NCI-H128 (cell line): Measurements from ENCODE around the gene PPP2R5A.
"Not testable (repeated sequence)": the region's sequence is repeated elsewhere in the genome, so short reads cannot be mapped to it uniquely, and the experiment has no call there.

Experiments
- DNase-seq: peaks from one replicate; lab custom pipeline; 2025; ENCODE audit not compliant: unreplicated experiment; lab: John Stamatoyannopoulos, UW

Gene PPP2R5A

DNA sequence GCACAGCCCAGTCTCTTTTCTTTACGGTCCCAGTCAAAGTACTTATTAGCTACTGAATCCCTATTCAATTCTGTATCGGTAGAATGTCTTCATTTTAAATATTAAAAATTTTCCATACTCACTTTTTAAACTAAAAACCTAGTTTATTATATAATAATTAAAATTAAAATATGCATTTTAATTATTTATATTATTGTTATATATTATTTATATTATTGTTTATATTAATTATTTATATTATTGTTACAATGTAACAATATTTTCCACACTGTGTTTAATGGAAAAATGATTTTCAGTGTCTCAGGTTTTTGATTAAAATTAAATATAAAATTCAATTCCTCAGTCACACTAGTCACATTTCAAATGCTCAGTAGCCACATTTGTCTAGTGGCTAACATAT lies 18.2 kb upstream of the PPP2R5A start:
- no peak for DNase-seq

DNA sequence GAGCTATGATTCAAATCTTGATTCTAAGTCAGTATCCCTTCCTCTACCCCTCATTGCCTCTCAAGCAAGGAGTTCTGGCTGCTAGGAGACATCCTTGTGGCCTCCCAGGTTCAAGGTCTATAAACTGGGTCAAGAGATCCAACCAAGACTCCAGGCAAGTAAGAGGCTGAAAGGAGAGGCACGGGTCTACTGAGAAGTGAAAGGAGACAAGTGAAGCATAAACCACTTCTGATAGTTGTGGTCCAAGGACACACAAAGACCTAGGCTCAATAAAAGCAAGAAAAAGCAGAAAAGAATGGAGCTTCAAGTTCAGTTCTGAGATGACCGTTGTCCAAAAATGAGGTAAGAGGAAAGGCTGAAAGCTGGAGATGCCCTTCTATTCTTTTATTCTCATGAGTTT lies 17.8 kb upstream of the PPP2R5A start:
- no peak for DNase-seq

DNA sequence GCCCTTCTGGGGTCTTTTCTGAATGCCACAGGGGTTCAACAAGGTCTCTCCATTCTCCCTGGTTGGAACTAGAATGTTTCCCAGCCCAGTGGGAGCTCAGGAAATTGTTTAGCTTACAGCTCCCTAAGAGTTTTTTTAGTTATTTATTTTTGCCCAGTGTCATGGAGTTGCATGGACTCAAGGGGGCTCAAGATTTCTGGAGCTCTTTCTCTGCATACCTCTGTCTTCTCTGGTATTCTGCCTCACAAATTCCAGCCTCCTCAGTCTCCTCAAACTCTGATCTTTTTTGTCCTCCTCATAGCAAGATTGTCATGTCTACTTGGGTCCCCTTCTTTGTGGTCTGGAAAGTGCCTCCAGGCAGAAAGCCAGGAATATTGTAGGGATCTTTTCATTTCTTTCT lies 15.9 kb upstream of the PPP2R5A start:
- DNase-seq, result no peak

DNA sequence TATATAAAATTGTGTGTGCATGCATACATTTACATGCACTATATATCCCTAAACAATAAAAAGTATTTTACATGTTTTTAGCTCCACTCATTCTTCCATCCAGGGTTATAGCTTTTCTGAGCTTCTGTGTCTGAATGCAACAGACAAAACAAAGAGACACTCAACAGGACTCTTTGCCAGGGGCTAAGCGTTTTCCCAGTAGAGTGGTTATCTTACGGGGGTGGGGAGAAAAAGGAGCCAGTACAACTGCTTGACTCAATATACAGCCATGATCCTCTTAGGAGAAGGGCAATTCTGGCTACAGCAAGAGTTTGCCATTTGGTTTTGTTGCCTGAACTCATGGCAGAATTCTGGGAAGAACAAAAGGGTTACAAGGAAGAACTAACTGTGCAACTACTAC lies 14.6 kb upstream of the PPP2R5A start:
- DNase-seq, result no peak

DNA sequence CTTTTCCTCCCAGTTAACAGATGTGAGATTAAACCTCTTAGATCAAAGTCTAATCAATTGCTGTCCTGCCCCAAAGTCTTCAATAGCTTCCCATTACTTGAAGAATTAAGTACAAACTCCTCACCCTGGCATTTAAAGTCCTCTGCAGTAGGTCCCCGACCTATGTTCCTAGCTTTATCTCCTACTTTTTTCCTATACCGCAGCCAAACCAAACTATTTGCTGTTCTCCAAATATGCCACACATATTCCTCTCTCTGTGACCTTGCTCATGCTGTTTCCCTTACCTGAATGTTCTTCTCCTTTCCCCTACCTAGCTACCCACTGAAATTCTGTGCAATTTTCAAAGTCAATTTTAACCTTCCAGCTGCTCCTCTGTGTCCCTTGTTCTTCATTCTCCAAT lies 14.0 kb upstream of the PPP2R5A start:
- DNase-seq, result no peak

DNA sequence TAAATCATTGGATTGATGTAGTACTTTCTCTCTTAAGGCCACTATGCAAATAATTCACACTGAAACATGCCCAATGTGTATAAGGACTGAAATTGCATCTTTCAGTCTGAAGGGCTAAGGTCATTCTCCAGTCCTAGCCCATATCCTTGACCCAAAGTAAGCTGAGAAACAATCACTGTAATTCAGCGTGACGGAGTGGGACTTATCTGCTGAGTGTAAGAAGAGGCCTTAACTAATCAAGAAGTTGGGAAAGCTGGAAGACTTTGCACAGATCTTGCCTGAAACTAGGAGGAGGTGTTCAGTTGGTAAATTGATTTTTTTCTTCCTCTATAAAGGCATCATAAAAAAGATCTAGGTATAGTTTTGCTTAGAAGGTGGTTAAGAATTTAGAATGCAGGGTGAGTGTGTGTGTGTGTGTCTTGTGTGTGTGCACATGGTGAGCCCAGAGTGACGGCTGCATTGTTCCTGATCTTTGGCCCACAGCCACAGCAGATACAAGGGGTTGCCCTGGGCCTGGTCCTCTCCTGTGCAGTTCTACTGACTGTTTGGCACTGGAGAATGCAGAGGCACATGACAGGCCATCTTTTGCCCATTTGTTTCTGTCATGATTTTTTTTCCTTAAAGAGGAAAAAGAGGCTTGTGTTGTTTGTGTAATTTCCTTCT lies 13.3 kb upstream of the PPP2R5A start:
- no peak for DNase-seq

DNA sequence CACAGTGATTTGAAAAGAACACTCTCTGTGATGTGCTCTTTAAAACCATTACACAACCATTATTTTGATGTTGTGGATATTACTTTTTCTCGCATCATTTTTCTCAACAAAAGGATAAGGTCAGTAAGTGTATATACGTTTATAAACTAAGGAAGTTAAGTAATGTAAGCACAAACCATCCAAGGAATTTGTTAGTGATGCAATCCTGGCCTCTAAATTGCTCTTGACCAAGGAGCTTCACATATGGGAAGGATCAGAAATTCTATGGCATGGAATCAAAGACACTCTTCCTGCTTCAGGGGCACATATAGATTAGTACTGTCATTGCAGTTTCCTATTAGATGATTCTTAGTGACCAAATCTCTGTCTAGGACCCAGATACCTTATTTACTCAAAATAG lies 3.6 kb upstream of the PPP2R5A start:
- DNase-seq, result no peak

DNA sequence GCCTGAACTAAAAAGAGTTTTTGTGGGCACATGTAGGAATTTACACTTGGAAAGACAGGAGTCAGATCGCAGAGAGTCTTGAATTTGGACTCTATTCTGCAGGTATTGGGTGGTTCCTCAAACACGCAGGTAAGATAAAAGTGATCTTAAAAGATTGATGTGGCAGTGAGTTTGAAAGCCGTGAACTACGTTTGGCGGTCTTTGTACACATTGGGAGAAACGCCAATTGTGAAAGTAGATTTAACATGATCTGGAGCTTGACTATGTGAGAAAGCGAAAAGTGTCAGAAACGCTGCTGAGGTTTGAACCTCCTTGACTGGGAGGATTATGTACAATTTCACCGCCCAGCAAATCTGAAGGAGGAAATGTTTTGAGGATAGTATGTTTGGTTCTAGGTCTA lies 1.5 kb upstream of the PPP2R5A start:
- DNase-seq, result no peak

DNA sequence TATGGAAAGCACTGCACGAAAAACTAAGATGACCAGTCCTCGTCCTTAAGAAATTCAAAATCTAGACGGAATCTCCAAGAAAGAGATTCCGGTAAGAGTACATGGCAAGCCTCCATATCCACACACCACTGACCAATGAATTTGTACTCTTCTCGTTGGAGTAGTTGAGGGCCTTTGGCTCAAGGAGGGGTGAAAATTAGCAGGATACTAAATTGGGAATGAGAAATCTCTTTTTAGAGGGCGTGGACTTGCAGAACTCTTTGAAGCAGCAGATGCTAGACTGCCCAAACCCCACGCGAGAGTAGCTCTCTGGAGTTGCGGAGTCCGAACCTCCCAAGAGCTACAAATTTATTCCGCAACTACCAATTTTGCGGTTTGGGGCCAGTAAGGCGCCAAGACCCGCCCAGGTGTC lies 872 bp upstream of the PPP2R5A start:
- no peak for DNase-seq

DNA sequence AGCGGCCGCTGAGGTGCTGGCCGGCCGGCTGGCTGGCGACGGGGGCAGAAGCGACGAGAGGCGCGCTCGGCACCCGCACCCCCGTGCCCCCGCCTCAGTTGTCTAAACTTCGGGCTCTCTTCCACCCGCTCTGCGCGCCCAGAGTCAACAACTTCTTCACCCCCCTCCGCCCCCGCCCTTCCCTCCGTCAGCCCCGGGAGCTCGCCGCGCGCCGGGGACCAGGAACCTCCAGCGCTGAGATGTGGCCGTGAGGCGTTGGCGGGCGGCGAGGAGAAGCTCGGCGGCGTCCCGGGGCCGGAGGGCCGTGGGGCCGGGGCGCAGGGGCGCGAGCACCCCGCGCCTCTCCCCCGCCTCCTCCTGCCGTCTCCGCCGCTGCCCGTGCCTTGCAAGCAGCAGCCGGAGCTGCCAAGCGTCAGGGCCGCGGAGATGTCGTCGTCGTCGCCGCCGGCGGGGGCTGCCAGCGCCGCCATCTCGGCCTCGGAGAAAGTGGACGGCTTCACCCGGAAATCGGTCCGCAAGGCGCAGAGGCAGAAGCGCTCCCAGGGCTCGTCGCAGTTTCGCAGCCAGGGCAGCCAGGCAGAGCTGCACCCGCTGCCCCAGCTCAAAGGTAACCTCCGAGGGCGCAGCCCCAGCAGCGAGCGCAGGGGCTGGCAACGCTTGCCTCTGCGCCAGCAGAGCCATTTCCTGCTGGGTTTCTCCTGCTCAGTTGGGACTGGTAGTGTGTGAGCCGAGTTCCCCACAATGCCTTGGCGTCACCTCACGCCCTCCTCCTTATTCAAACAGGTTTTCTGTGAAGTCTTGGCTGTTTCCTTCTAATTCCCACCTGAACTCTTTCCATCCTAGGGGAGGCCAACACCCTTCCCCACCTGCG lies 710 bp downstream of the PPP2R5A start:
- DNase-seq, result peak; percentile 25

DNA sequence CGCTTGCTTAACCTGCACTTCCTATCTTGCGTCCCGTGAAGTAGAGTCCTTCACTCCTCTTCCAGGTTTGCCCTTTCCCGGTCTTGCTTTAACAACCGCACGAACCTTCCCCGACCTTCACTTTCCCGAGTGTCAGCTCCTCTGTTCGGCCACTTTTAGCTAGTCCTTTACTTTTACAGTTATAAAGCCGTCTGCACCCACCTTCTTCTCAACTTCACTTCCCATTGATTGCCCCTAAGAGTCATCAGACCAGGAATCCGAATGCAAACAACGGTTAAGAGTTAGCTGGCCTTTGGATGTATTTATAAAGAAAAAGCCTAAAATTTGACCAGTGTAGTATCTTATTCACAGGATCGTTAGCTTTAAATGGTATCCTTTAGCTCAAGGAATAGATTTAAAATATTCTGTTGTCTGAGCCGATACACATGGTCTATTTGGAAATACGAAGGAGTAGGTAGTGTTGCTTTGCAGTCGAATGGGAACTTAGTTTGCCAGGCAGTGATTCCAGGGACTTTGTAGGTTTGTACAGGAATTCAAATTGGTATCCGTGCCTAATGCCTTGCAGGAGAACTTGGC lies 1.4 kb downstream of the PPP2R5A start:
- no peak for DNase-seq

DNA sequence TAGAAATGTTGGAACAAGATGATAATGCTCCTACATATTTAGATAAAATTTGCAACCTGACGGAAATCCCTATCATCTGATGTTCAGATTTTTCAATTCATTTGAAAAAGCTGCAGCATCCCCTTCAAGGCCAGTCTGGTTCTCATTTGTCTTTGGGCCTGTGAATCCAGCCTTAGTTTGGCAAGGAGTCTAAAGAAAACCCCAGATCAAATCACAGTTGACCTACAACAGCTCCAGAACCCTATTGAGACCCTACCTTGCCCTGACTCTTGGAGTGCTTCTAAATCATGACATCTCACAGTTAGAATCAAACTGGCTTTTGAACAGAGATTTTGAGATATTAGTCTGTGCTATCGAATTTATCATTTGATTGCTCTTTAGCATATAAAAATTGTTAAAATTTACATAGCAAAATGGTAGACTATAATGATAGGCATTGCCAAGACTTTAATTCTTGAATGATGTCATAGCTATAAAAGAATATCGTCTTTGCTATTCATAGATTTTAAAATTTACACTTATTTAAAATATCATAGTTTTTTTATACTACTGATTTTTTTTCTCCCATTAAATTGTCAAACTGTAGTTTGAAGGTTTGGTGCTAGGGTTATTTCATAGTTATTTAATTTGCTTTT lies 2.2 kb downstream of the PPP2R5A start:
- no peak for DNase-seq

DNA sequence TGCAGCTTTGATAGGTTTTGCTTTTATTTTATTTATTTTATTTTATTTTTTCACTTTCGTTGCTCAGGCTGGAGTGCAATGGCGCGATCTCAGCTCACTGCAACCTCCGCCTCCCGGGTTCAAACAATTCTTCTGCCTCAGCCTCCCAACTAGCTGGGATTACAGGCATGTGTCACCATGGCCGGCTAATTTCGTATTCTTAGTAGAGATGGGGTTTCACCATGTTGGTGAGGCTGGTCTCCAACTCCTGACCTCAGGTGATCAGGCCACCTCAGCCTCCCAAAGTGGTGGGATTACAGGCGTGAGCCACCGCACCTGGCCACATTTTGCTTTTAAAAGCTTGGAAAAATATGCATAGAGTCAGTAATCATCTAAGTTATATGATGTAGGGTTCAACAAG lies 2.8 kb downstream of the PPP2R5A start:
- DNase-seq, result not testable (repeated sequence)

DNA sequence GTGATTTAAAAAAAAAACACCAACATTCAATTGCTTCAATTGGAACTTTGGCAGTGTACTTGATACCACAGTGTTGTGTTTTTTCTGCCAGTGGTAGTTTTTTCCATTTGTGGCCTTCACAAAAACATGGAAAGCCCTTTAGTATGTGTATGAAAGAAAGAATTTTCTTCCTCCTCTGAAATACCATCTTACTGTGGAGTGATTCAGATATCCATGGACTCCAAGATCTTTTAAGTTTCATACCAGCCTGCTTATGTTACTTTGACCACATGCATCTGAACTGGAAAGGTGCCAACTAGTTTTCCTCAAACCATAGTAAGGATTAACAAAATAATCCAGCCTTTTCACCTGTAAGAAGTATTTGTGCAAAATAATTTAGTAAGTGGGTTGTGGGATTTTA lies 3.4 kb downstream of the PPP2R5A start:
- DNase-seq, result no peak

DNA sequence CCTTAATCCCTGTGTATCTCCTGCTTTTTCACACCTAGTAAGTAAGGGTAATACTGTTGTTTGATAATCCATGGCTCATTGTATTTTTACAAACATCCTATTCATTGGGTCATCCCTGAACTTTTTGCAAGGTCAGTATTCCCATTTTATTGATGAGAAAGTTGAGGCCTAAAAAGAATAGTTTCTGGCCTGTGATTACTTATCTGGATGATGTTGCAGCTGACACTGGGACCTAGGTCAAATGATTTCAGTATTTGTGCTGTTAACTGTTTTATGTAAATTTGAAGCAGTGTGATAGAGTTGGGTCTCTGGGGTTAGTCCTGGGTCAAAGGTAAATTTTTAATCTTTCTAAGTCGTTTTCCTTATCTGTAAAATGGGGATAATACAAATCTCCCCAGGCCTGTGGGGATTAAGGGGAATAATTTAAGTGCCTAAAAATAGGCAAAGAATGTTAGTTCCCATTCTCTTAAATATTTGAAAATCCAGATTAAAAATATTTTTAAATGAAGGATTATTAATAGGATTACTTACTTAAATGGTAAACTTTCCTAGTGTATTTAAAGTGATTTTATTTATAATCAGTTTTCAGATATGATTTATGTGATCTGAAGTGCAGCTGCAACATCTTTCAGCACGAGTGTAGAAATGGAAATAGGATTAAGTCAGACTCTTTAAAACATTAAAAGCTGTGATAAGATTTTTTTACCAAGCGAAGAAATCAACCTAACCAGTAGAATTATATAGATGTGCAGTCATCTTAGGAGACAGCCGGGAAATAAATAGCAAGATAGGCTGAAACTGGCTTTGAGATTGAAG lies 4.3 kb downstream of the PPP2R5A start:
- DNase-seq, result no peak

DNA sequence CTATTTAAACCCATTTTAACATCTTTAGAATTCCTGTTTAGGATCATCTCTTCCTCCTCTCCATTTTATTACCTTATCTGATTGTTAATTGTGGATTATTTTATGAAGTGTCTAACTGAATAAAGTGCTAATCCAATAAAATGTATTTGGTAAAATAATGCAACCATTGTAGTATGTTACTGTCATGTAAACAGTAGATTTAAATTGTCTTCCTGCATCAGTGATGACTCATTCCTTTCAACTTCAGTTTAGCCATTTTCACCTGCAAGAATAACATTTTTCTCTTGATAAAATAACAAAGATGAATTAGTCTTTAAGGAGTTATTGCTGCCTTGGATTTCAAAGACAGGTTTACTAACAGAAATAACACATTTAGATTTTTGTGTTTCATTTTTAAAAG lies 5.4 kb downstream of the PPP2R5A start:
- no peak for DNase-seq

DNA sequence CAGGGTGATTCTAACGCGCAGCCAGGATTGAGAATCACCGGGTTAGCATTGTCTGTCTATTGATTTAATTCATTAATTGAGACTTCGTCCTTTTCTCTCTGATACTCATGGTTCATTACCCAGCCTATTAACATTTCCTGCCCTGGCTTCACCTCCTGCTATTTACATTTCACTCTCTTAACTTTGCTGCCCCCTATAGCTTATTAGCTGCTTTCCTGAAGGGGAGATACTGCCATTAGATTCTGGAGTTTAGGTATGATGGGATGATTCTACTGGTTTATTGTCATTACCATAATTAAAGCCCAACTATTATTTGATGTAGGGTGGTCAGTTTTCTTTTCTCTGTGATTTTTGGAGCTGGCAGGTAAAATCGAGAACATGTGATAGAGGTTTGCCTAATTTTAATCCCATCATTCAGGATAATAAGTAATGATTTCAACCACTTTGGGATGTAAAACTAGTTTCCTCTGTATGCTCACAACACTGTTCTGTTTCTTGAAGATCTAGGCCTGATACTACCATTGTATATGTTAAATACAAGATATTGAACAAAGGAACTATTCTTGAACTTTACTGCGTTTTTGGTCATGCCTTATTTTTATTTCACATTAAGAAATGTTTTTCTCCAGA lies 6.4 kb downstream of the PPP2R5A start:
- peak; percentile 21 for DNase-seq

DNA sequence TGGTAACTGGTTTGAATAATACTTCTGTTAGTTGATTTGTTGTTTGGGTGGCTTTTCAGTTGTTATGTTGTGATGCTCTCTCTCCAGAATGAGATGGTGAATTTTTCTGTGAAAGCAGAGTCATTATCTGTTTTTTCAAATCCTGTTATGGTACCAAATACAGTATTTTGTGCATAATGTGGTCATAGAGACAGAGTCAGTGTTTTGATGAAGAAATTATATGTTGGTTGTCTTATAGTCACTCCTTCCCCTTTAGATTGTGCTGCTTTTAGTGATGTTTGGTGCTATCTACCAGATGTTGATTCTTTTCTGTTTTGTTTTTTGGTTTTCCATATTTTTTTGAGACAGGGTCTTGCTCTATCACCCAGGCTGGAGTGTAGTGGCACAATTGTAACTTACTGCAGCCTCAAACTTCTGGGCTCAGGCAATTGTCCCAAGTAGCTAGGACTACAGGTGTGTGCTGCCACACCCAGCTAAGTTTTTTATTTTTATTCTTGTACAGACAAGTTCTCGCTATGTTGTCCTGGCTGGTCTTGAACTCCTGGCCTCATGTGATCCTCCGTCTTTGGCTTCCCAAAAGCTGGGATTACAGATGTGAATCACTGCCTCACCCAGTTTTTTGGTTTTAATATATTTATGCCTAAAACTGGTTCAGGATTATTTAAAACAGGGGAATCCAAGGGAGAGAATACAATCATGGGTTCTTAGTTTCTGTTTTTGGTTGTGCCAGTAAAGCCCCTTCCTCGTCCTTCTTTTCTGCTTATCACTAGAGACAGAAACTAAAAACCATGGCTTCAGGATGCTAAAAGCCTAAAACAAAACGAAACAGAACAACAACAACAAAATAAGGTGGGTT lies 7.3 kb downstream of the PPP2R5A start:
- DNase-seq, result no peak

DNA sequence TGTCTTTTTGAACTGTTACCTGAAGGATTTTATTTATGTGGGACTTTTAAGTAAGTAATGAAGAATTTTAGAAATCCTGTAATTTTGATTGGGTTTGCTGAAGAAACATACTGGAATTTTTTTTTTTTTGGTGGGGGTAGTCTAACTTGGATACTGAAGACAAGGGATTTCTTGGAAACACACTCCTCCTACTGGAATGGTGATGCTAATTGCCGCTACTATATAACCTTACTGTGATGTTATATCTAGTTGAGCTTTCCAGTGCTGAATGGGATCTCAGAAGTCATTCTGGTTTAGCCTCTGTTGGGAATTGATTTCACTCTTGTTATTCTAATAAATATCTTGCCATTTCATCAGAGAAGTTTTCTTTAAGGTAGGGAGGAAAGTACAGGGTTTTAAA lies 8.4 kb downstream of the PPP2R5A start:
- DNase-seq, result no peak

DNA sequence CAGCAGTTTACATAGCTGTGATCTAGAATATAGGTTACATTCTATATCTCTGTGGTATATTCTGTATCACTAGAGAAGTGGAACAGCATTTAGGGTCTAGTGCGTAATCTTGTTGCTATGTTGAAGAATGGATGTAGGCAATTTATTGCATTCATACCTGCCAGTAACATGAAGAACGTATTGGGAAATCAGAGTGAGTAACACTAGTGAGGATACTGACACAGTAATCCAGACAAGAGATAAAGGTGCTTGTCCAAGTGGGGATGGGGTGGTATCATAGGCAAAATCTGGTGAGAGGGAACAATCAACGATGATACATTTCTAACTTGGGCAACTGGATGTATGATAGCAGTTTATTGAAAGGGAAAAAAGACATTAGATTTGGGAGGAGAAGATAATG lies 9.8 kb downstream of the PPP2R5A start:
- no peak for DNase-seq
